ENCODE measurements around the gene SLC5A11. TPM values are rescaled to one million over a fixed set of nuclear protein-coding genes. Genes with fewer than 3 reads are reported as not detected.

SLC5A11 gene
- 0.19 TPM in 1 of 2 replicates, not detected in the other for total RNA-seq (2014; rRNA removed; shearing (Covaris generic))

GRCh38 chr16:24845726-24846547 is at the start of gene SLC5A11:
SLC5A11 (plus strand) TSS chr16:24845963; CDS start chr16:24858644, 12,681 bp downstream.

Other genes starting within 250 kb of the SLC5A11 start
- gene TNRC6A, start 116.3 kb upstream of the SLC5A11 start, total RNA-seq (2014; rRNA removed; shearing (Covaris generic)) = 24.1 and 24.7 TPM in 2 replicates
- 22.3 and 25.9 TPM in 2 replicates for gene ARHGAP17, start 169.4 kb downstream of the SLC5A11 start, total RNA-seq (2014; rRNA removed; shearing (Covaris generic))